ENCODE measurements around the gene GPR101. TPM values are rescaled to one million over a fixed set of nuclear protein-coding genes. Genes with fewer than 3 reads are reported as not detected.

GPR101 gene
- total and polyA plus RNA-seq, 9 of the 15 experiments (the other 6 are each of a cell fraction or from before 2014, with no cell fraction given): not detected

DNA sequence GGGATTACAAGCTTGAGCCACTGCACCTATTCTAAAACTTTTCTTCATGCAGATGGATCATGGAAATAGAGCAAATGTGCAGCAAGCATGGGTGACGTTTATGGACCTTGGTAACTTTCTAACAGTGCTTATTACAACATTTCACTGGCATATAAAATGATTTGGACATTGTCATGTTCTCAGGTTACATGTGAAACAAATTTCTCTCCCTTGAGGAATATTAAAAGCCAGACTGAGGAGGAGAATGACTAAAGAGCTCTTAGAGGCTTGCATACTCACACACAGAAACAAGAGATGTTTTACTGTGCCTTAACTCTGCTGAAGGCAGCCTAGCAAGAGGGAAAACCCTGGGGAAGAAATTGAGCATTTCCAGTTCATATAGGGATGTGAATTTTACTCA, 38.6 kb upstream of the GPR101 start:
- no peak overlapping the region for H3K9ac ChIP-seq (ENCODE audit: insufficient read depth in 1 of 2, low read depth in 2 of 2, low read length in 2 of 2)
- ATAC-seq: no peak
- H2AFZ ChIP-seq (ENCODE audit: low read depth, low read length): no peak overlapping the region
- H3K9me3 ChIP-seq (replicated peaks; ENCODE audit: control insufficient read depth, insufficient read depth, low read depth, low read length): no peaks in the 10 kb centered on the region
- no peaks in the 10 kb centered on the region for H3K4me1 ChIP-seq (replicated peaks in 1 of 2; ENCODE audit: control insufficient read depth in 2 of 2, insufficient read depth in 2 of 2, low read length in 2 of 2)
- no peaks in the 10 kb centered on the region for H3K79me2 ChIP-seq (ENCODE audit: control insufficient read depth, insufficient read depth, low read length)
- H3K27ac ChIP-seq (ENCODE audit: extremely low read depth, low read depth, low read length): no peak overlapping the region
- intact Hi-C loops (cut with micrococcal nuclease) (no loop called here), in situ Hi-C loops (cut with MboI) (no loop called here)
- H3K4me3 ChIP-seq: no peak overlapping the region
- WGBS (ENCODE audit: insufficient coverage, low coverage, missing lambda C conversion rate): 0% methylated on average over 1 of the region's 1 CpG
- no peak overlapping the region for H3K4me2 ChIP-seq (ENCODE audit: insufficient read depth, low read length)
- no peaks in the 10 kb centered on the region for H4K20me1 ChIP-seq (replicated peaks; ENCODE audit: control insufficient read depth, insufficient read depth, low read length)
- no peaks in the 10 kb centered on the region for H3K36me3 ChIP-seq (ENCODE audit: control insufficient read depth, insufficient read depth, low read length)
- DNase-seq (ENCODE audit: extremely low read depth in 1 of 4, low spot score in 3 of 4): no peak
- POLR2A ChIA-PET: no interaction called here
- CTCF ChIA-PET (ENCODE audit: low intra/inter-chr PET ratio): no interaction called here
- BruUV-seq (replicated peaks): no TSS peak
- FAIRE-seq: no peak
- no peaks in the 10 kb centered on the region for H3K27me3 ChIP-seq (ENCODE audit: control insufficient read depth in 2 of 2, insufficient read depth in 2 of 2, low read length in 2 of 2)
- no peaks in the 10 kb centered on the region for H3K9me1 ChIP-seq (ENCODE audit: control insufficient read depth, insufficient read depth, low read length)
- TF ChIP-seq, protein P1, sequence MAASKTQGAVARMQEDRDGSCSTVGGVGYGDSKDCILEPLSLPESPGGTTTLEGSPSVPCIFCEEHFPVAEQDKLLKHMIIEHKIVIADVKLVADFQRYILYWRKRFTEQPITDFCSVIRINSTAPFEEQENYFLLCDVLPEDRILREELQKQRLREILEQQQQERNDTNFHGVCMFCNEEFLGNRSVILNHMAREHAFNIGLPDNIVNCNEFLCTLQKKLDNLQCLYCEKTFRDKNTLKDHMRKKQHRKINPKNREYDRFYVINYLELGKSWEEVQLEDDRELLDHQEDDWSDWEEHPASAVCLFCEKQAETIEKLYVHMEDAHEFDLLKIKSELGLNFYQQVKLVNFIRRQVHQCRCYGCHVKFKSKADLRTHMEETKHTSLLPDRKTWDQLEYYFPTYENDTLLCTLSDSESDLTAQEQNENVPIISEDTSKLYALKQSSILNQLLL (CRISPR knock-in tag; IDR thresholded peaks at IDR 0.05; ENCODE audit: borderline replicate concordance): no peak
- TF ChIP-seq BRD9 (IDR thresholded peaks at IDR 0.05; ENCODE audit: low read depth, partially characterized antibody) (no peak), BCLAF1 (IDR thresholded peaks at IDR 0.05; ENCODE audit: borderline replicate concordance in 1 of 2, control insufficient read depth in 1 of 2, low read depth in 2 of 2, low read length in 1 of 2) (no peak)
